IPS-18c (cell line): Measurements from ENCODE around the gene MYO15B.
A peak's percentile ranks its signal among the peaks of the same experiment; 100 is the strongest.

Experiments
- H3K4me3 ChIP-seq: 2 replicates; pipeline ENCODE4 v1.7.0; 2013; ENCODE audit warnings: low read depth, mild to moderate bottlenecking, low read length, moderate library complexity; ENCODE audit not compliant: insufficient read depth
- H3K9me3 ChIP-seq: one replicate; pipeline ENCODE4 v1.6.1; 2013; ENCODE audit warnings: mild to moderate bottlenecking, low read length, moderate library complexity; ENCODE audit not compliant: control insufficient read depth, insufficient read depth

The MYO15B gene

DNA sequence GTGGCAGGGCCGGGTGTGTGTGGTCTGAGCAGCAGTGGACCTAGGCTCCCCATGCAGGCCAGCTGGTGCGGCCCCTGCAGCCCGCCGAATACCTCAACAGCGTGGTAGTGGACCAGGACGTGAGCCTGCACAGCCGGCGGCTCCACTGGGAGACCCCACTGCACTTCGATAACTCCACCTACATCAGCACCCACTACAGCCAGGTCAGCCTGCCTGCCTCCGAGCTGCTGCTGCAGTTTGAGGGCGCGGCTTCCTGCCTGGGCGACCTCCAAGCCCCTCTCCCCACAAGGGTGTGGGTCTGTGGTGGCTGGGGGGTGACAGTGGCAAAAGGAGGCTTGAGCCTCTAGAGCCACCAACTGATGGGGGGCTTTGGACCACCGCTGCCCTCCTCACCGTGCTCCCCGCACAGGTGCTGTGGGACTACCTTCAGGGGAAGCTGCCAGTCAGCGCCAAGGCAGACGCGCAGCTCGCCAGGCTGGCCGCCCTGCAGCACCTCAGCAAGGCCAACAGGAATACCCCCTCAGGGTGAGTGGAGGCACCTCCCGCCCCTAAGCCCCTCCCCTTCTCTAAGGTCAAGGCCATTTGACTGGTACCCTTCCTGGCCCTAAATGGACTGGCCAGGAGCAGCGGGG, 37.2 kb downstream of the MYO15B start:
- no peaks in the 10 kb centered on the region for H3K9me3 ChIP-seq

DNA sequence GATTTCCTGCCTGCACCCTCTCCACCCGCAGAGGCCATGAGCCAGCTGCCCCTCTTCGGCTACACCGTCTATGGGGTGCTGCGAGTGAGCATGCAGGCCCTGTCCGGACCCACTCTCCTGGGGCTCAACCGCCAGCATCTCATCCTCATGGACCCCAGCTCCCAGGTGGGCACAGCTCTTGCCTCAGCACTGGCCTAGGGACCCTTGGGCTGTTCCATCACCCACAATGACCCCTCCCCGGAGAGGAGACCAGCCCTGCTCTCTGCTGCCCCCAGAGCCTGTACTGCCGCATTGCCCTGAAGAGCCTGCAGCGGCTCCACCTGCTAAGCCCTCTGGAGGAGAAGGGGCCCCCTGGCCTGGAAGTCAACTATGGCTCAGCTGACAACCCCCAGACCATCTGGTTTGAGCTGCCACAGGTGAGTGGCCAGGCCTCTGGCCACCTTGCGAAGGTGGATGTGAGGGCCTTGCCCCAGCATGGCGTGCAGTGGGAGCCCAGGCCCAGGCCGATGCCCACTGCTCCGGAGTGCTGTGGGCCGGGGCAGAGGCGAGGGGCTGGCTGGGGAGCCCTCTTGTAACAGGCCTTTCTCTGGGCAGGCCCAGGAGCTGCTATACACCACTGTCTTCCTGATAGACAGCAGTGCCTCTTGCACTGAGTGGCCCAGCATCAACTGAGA, 38.4 kb downstream of the MYO15B start:
- no peaks in the 10 kb centered on the region for H3K9me3 ChIP-seq
- H3K4me3 ChIP-seq = no peak overlapping the region

More for the DNA sequence above, 37.2 kb downstream of the MYO15B start:
- H3K4me3 ChIP-seq = no peak overlapping the region

DNA sequence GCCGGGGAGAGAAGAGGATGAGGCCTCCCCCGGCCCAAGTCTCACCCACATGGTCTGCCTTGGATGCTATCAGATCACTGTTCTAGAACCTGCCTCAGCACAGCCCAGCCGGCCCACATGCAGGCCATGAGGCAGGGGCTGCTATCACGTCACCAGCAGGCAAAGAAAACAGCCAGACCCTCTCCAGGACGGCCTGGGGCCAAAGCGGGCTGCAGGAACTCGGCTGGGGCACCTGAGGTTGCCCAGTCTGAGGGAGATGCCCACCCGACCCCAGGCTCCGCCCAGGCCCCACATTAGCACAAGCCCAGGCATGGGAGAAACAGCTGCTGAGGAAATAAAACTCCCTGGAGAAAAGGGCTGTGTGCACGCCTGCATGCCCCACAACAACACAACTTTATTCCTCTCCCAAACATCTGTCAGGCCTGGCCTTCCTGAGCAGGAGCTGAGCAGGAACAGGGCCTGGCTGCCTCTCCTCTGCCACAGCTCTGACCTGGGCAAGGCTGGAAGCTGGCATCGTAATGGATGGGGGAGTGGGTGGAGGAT, 39.0 kb downstream of the MYO15B start:
- Histone ChIP-seq H3K9me3 (no peaks in the 10 kb centered on the region), H3K4me3 (no peak overlapping the region)

DNA sequence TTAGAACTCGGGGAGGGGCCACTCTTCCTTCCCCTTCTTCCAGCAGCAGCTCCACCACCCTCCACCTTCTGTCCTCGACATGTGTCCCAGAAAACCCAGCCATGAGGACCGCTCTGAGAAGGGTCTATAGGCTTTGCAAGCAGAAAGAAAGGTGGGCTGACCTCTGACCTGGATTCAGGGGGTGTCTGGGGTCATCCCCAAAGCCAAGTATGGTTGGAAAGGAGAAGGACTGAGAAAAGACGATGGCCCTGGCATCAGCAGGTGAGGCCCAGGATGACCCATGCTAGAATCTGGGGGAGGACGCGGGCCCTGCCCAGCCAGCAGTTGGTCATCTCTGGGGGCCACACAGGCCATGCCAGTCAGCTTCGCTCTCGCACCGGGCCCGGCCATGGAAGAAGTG, 39.5 kb downstream of the MYO15B start:
- no peak overlapping the region for H3K4me3 ChIP-seq

DNA sequence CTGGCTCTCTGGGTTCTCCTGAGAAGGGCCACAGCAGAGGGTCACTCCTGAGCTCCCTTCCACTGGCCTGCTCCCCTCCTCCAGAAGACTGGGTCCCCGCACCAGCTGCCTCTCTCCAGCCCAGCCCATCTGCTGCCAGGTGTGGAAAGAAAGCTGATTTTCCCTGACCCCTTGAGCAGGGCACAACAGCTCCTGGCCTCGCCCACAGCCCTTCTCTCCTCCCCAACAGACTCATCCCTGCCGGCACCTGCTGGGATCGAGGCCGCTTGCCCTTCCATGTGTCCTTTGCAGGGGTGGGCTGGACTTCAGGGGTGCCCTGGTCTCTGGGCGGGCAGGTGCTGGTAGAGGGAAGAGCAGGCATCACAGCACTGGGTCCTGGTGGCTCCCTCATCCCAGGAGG, 40.8 kb downstream of the MYO15B start:
- H3K9me3 ChIP-seq = no peaks in the 10 kb centered on the region
- no peak overlapping the region for H3K4me3 ChIP-seq

More for the DNA sequence above, 39.5 kb downstream of the MYO15B start:
- no peaks in the 10 kb centered on the region for H3K9me3 ChIP-seq

DNA sequence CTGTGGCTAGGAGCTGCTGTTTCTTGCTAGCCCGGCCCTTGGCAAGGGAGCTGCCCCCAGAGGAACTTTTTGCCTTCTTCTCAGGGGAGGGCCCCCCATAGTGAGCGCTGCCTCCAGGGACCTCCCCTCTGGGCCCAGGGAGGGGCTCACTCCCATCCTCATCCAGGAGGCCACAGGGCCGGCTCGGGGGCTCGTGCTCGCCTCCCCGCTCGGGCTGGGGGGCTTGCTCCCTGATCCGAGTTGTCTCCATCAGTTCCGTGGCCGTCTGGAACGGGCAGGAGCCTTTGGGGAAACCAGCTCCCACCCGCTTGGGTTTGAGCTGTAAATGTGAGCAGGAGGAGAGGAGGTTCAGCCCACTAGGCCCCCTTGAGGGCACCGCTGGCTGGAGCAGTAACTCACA, 41.6 kb downstream of the MYO15B start:
- no peak overlapping the region for H3K4me3 ChIP-seq

DNA sequence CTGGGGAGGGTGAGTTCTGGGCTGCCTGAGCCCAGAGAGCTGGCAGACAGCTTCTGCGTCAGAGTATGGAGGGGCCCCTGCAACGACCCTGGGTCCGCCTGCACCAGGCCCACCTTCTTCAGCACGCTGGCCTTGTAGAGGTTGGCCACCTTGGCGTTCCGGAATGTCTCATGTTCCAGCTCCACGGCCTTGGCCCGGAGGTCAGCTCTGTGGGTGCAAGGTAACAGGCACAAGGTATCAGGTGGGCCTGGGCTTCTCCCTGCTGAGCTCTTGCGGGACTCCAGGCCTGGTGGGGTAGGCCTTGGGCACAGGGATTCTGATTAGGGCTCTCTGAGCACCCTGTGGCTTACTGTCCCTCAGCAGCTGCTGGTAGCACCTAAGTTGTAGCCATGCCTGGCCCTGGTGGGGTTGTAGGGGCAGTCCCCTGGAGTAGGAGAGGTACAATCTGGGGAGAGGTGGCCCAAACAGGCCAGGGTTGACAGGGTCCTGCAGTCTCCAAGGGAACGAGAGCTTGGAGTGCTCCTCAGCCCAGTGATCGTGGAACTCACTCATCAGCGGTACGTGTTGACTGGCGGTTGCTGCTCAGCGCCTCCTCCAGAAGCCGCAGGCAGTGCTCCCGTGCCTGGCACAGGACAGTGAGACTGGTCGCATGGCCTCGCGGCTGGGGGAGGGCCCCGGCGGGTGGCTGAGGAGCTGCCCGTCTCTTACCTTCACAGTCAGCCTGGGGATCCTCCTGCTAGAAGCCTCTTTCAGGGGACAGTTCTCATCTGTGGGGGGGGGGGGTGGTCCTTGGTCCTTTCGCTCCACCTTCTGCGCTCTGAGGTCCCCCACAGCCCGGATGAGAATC, 42.7 kb downstream of the MYO15B start:
- H3K4me3 ChIP-seq = no peak overlapping the region
- no peaks in the 10 kb centered on the region for H3K9me3 ChIP-seq

More for the DNA sequence above, 41.6 kb downstream of the MYO15B start:
- no peaks in the 10 kb centered on the region for H3K9me3 ChIP-seq

DNA sequence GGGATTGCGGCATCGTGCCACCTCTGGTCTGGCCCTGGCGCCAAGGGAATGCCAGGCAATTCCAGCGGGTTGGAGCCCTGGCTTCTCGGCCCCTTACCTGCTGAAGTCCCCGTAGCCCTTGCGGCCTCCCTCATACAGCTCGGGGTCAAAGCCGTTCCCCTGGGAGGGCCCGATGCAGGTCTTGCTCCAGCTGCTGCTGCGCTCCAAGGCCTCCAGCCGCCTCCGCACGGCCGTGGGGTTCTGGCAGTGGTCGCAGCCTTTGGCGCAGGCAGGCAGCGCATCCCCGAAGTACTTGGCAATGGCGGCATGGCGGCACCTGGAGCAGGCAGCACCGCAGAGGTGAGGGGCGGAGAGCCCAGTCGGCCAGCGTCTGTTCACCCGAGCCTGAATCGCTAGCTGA, 43.8 kb downstream of the MYO15B start:
- no peak overlapping the region for H3K4me3 ChIP-seq
- no peaks in the 10 kb centered on the region for H3K9me3 ChIP-seq

DNA sequence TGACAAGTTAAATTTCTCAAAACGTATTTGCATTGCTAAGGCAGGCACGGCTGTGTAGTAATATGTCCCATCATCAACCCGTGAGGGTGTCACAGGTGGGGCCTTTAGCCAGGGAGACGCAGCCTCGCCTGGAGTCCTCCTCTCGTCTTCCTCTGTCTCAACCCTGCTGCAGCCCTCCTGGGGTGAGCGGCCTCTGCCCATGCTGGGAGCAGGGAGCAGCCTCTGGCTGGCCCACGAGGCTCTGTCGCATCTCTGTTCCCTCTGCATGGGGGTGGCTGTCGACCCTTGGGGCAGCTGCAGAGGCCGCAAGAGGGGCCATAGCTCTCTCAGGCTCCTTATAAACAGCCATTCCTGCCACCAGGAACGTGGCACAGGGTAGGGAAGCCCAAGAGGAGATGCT, 44.8 kb downstream of the MYO15B start:
- no peaks in the 10 kb centered on the region for H3K9me3 ChIP-seq

DNA sequence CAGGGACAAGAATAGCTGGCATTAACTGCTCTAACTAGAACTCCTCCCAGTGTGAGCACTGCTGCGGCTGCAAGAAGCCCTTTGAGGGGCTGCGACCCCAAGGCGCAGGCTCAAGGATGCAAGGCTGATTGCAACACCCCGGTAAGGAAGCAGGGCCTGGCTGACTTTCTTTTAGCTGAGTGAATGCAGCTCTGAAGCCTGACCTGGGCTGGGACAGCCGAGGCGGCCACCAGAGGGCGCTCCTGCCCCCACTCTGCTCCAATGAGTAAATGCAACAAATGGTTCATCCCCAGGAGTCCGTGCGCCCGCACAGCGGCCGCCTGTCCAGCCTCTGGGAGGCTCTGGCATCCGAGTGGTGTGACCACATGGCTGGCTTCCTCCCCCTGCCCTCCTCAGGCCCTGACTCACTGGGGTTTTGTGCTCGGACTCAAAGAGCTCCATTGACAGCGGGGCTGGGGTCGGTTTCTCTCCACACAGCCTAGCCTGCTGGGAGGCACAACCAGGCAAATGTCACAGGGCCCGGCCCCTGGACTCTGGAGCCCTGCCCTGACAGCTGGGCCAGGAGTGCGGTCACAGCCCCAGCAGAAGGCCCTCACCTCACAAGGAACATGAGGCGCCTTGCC, 45.4 kb downstream of the MYO15B start, which contains the start of gene SMIM5:
Gene SMIM5, plus strand, starts transcription at position 572 of the 623 bp plus-strand sequence. CDS start 6,768 bp downstream, outside the sequence.
- Histone ChIP-seq H3K4me3 (peak within 1 kb of the TSS; percentile 9; the same call in 1 of the 2 replicates), H3K9me3 (no peaks in the 10 kb centered on the region)

More for the DNA sequence above, 44.8 kb downstream of the MYO15B start:
- no peak overlapping the region for H3K4me3 ChIP-seq

DNA sequence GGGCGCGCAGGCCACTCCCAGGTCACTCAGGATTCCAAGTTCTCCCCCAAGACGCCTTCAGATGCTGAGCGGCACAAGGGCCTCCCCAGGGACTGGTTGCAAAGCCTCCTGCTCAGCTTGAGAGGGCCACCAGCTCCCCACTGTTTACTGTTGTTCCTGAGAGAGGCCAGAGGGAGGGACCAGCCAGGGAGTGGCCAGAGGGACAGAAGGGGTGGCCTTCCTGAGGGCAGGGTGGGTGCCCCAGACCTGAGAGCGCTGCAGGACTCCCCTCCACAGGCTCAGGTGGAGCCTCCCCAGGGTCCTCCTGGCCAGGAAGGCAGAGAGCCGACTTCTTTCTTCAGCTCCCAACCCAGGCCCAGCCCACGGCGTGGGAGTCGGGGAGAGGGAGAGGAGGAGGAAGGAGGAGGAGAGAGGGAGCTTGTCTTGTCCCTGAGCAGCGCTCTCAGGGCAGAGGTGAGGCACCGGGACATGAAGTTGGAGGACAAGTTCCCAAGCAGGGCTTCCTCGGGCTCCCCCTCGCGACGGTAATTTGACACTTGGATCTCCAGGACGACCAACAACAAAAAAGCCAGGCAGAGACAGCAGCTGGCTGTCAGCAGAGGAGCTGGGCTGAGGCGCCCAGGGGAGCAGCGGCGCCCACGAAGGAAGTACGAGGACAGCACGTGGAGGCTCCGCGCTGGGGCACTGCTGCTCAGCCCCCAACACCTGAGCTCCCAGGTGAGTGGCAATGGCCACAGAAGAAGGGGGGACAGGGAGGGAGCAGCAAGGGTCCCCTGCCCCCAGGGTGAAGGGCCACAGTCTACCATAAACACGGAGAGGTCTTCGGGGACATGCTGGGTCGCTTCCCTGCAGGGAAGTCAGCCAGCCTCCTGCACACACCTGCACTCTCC, 46.1 kb downstream of the MYO15B start:
- Histone ChIP-seq H3K4me3 (peak overlapping the region; percentile 9; the same call in 1 of the 2 replicates), H3K9me3 (no peaks in the 10 kb centered on the region)

DNA sequence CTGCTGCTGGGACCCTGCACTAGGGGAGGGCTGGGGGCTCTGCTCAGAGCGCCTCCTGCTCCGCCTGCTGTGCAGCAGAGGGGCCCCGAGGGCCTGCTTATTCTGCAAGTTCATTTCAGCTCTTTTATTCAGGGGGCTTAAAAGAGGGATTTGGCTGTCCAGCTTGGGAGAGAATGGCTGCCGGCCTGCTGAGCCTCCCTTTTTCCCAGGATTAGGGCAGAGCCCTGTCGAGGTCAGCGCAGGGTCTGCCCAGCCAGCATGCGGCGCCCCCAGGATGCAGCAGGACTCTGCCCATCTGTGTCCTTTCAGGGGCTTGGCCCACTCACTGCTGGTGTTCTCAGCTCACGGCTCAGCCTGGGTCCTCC, 46.8 kb downstream of the MYO15B start:
- H3K4me3 ChIP-seq = peak overlapping the region; percentile 9; the same call in 1 of the 2 replicates
- no peaks in the 10 kb centered on the region for H3K9me3 ChIP-seq

DNA sequence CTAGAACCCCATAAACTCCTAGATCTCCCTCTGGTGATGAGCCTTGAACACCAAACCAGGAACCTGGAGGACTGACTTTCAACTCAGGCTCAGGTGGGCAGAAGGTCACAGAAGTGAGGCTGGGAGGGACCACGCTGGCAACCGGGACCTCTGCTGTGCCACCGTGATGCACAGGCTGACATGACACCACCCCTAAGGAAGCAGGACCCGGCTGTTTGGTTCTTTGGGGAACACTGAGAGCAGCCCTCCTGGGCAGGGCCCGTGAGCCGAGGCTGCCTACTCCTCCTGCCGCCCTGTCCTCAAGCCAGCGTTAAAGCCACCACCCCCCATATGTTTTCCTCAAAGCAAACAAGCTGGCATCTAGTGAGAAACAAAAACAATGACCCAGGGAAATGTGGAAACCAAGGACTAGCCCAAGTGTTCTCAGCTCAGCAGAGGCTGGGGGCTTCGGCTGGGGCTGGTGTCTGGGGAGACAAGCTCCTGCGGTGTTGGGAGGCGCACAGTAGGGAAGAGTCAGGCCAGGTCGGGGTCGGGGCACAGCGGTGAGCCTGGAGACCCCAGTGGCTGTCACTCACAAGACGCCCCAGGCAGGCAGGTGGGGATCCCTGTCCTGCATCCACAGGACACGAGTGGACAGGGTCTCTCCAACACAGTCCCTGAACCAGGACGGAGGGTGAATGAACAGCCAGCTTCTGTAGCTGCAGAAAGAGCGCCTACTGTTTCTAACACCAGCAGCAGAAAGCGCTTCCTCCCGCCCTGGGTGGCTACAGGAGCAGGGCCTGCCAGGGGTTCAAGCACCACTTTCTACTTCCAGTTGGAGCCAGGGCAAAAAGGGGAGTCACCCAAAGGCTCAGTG, 47.4 kb downstream of the MYO15B start:
- no peaks in the 10 kb centered on the region for H3K9me3 ChIP-seq
- H3K4me3 ChIP-seq = no peak overlapping the region

DNA sequence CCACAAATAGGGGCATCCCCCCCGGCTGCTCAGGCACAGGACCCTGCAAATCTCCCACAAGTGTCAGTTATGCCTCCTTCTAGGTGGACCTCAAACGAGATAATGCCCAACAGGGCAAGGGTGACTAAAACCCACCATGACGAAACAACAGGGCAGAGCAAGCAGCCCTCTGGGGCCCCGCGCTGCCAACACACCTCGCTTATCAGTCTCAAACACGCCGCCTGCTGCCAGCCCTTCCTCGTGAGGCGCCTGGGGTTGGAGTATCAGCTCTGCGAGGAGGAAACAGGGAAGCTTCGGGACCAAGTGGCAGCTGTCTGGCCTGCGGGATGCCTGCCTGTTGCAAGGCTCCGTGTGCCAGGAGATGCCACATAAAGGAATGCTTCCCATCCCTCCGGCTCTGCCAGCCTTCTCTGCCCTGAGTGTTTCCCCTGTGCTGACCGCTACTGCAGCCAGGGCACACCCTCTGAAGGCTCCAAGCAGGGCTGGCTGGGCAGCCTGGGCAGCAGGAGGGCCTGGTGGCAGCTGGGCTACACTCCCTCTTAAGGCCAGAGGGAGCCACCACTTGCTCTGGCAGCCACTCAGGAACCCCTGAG, 48.1 kb downstream of the MYO15B start:
- Histone ChIP-seq H3K9me3 (no peaks in the 10 kb centered on the region), H3K4me3 (no peak overlapping the region)
